OCI-LY7 (cell line): ENCODE measurements around the gene ANO10.

Source experiments
- EZH2phosphoT487 ChIP-seq: fragments of 200-600 bp; sonication (generic); IDR thresholded peaks from 2 replicates; pipeline ENCODE4 v1.6.1; 2018; ENCODE audit warnings: low read depth, borderline replicate concordance, mild to moderate bottlenecking, mixed run types, antibody characterized with exemption, low read length, moderate library complexity, mixed read lengths
- TF ChIP-seq, protein P1 (sequence below): fragments of 200-600 bp; sonication (generic); conservative IDR thresholded peaks from 2 replicates; pipeline ENCODE4 v1.5.1; 2014; ENCODE audit warnings: mild to moderate bottlenecking, antibody characterized with exemption, low read length, moderate library complexity, mixed read lengths

DNA sequence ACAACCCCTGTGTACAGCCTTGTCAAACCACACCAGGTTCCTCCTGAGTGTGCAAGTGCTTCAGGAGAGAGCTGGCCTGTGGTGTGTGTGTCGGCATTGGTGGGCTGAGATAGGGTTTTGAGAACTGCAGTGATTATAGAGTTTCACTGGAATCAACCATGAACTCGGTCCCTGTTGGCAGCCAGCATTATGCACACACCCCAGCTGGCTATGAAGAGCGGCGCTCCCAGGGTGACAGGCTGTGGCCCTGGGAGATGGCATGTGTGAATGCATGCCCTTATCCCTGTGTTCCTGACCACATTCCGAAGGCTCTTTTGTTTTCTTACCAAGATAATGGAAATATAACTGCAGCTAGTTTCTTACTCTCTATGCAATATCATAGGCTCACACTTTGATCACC, 233.6 kb downstream of the ANO10 start:
- TF ChIP-seq, protein P1, sequence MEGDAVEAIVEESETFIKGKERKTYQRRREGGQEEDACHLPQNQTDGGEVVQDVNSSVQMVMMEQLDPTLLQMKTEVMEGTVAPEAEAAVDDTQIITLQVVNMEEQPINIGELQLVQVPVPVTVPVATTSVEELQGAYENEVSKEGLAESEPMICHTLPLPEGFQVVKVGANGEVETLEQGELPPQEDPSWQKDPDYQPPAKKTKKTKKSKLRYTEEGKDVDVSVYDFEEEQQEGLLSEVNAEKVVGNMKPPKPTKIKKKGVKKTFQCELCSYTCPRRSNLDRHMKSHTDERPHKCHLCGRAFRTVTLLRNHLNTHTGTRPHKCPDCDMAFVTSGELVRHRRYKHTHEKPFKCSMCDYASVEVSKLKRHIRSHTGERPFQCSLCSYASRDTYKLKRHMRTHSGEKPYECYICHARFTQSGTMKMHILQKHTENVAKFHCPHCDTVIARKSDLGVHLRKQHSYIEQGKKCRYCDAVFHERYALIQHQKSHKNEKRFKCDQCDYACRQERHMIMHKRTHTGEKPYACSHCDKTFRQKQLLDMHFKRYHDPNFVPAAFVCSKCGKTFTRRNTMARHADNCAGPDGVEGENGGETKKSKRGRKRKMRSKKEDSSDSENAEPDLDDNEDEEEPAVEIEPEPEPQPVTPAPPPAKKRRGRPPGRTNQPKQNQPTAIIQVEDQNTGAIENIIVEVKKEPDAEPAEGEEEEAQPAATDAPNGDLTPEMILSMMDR = no peak
- no peak for TF ChIP-seq EZH2phosphoT487
